ENCODE results near the gene FAM118B.
"Not testable (repeated sequence)": the region's sequence is repeated elsewhere in the genome, so short reads cannot be mapped to it uniquely, and the experiment has no call there.

FAM118B gene

DNA sequence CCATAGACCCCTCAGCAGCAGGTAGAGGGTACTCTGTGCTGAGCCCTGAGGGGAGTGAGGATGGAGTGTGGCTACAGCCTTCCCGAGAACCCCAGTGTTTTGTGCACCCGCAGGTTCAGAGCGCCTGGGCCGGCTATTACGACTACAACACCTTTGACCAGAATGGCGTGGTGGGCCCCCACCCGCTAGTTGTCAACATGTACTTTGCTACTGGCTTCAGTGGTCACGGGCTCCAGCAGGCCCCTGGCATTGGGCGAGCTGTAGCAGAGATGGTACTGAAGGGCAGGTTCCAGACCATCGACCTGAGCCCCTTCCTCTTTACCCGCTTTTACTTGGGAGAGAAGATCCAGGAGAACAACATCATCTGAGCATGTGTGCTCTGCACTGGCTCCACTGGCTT, 65.7 kb downstream of the FAM118B start:
- no peak for DNase-seq (ENCODE audit: low spot score)

DNA sequence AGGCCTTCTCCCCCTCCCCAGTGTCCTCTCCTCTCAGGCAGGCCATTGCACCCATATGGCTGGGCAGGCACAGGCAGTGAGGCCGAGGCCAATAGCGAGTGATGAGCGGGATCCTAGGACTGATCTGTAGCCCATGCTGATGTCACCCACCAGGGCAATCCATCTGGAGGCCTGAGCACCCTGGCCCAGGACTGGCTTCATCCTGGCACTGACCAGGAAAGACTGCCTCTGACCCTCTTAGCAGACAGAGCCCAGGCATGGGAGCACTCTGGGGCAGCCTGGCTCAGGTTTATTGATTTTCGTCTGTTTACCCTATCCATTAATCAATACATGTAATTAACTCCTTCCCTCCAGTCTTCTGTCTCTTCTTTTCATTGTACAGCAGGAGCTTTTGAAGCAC, 66.2 kb downstream of the FAM118B start:
- no peak for DNase-seq (ENCODE audit: low spot score)

DNA sequence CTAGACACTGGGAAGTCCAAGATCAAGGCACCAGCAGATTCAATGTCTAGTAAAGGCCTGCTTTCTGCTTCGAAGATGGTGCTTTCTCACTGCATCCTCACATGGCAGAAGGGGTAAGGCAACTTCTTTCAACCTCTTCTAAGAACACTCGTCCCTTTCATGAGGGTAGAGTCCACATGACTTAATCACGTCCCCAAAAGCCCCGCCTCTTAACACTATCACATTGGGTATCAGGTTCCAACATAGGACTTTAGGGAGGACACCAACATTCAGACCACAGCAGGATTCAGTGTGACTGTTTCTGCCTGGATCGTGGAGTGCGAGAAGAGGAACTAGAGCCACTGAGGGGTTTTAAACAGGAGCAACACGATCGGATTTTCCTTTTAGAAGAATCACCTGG, 67.6 kb downstream of the FAM118B start:
- DNase-seq (ENCODE audit: low spot score), result no peak

- DNase-seq (ENCODE audit: low spot score), result no peak
These were observed 69.0 kb downstream of the FAM118B start for GRCh38 chr11:126280595-126280994.

DNA sequence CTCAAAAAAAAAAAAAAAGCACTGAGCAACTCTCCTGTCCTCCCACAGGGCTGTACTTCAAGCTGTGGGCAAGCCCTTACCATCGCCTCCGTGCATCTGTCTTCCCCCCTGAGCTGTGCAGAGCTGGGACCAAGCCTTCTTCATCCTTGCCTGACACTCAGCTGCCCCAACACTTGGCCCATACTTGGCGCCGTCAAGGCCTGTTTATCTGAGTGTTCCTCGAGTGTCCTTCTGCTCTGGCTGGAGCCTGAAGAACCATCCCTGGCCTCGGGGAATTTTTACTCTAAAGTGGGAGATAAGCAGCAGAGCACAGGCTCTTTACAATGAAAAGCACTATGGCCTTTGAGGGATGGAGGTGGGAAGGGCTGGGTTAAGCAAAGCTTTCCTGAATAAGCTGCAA, 69.7 kb downstream of the FAM118B start:
- no peak for DNase-seq (ENCODE audit: low spot score)

DNA sequence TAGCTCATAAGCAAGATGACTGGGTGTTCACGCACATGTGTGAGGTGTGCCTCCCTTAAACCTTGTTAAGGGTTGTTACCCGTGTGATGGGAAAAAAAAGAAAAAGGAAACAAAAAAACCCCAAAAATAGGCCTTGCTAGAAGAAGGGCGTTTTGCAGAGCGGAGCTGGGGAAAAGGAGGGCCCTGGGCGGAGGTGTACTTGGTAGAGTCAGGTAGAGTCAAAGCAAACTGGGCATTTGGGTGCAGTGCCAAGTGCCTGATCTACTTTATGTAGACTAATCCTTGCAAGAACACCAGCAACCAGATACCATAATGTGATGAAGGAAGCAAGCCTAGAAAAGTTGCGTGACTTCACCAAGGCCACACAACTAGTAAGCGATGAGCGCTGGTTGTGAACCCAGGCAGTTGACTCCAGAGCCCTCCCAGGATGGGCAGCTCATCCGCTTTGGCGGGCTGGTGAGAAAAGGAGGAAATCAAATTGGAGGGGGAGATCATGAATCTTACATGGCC, 70.1 kb downstream of the FAM118B start:
- no peak for DNase-seq (ENCODE audit: low spot score)

DNA sequence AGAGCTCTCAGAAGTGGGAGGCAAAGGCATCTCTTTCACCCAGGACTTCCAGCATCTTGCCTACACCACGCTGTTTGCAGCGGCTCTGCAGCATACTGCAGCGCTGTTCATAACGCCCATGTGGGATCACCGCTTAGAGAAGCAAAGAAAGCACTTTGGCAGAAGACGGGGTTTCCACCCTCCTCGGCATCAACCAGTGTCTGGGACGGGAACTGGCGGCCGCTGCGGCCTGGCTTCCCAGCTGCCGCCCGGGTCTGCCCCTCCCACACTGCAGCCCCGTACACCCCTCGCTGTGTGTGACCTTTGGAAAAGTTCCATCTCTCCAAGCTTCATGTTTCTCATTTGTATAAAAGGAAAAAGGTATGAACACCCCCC, 70.8 kb downstream of the FAM118B start:
- DNase-seq (ENCODE audit: low spot score), result peak; percentile 72

- peak; percentile 77 for DNase-seq (ENCODE audit: low spot score)
These were observed 71.4 kb downstream of the FAM118B start, which contains the start of gene TIRAP for GRCh38 chr11:126282736-126283591. Gene TIRAP, plus strand, starts transcription at chr11:126283093. Its CDS starts 7,802 bp downstream, at chr11:126290895.

- no peak for DNase-seq (ENCODE audit: low spot score)
These were observed 73.2 kb downstream of the FAM118B start for GRCh38 chr11:126284829-126285228.

DNA sequence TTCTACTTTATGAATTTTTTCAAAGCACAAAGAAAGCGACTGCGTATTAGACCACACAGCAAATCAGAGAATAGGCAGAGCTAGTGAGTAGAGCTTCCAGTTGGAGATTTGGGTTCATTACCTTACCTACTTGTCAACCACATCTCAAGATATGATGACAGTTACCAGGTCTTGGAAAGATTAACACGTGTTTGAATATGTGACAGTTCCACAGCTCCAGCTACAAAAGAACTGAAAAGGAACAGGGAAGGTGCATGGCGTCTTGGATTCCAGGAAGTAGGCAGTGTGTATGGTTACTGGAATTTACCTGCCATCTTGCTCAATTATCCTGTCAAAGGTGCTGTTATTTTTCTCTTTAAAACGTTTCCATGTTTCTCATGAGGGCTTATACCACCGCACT, 76.7 kb downstream of the FAM118B start:
- DNase-seq (ENCODE audit: low spot score), result no peak

- DNase-seq (ENCODE audit: low spot score), result no peak
These were observed 79.3 kb downstream of the FAM118B start for GRCh38 chr11:126290887-126291286.

DNA sequence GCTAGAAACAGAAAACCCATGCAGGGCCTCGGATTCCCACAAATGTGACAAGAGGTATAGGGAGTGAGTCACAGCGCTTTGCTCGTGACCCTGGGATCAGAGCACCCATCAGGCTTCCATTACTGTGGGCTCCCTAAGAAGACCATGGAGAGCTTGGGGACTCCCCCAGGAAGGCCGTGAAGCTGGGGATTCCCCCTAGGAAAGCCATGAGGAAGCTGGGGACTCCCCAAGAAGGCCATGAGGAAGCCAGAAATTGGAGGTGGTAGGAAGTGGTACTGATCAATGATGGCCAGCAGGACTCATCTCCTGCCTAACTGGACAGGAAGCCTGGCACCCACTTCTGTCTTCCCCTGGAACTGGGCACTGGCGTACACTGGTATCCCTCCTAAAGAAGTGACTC, 82.1 kb downstream of the FAM118B start:
- DNase-seq (ENCODE audit: low spot score), result no peak

DNA sequence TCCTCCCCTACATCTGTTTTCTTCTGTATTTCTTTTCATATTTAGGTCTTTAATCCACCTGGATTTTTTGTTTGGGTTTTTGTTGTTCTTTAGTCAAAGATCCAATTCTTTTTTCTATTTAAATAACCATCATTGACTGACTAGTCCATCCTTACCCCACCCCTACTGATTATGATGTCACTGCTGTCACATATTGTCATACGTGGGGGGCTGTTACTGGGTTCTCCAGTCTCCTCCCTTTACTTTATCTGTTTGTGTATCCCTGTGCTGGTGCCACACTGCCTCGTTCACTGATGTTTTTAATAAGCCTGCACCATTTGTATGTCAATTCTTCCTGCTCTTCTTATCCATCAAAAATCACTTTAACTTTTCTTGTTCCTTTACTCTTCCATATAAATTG, 85.4 kb downstream of the FAM118B start:
- no peak for DNase-seq (ENCODE audit: low spot score)

DNA sequence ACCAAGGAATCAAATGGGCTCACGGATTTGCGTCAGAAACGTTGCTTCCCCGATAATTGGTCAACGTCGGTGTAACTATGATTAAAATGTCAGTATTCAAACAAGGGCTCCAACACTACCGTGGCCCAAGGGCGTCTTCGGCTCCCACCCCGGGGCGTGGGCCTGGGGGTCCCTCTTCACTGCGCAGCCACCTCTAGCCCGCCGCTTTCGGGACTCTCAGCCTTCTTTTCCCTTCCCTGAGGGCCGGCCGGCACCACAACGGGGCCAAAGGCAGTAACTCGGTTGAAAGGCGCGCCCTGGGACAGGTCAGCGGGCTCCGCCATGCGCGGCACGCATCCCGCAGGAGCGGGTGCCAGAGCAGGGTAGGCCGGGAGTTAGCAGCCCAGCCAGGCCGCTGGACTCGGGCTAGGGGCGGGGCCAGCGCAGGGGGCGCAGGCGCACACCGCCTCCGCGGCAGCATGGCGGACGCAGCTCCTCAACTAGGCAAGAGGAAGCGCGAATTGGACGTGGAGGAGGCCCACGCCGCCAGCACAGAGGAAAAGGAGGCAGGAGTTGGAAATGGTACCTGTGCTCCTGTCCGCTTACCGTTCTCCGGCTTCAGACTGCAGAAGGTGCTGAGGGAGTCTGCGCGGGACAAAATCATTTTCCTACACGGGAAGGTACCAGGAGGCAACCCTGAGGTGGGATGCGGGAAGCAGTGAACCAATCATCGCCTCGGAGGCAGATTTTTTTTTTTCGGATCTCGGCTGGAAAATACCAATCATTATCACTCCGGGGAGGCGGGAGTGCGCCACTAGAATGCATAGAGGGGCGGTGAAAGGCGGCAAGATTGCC, 92.3 kb downstream of the FAM118B start, which contains the start of gene DCPS:
TSS of gene DCPS (plus strand) at position 438 of the 834 bp plus-strand sequence. CDS start at position 459, 21 bp downstream.
- peak; percentile 100 for DNase-seq (ENCODE audit: low spot score)

DNA sequence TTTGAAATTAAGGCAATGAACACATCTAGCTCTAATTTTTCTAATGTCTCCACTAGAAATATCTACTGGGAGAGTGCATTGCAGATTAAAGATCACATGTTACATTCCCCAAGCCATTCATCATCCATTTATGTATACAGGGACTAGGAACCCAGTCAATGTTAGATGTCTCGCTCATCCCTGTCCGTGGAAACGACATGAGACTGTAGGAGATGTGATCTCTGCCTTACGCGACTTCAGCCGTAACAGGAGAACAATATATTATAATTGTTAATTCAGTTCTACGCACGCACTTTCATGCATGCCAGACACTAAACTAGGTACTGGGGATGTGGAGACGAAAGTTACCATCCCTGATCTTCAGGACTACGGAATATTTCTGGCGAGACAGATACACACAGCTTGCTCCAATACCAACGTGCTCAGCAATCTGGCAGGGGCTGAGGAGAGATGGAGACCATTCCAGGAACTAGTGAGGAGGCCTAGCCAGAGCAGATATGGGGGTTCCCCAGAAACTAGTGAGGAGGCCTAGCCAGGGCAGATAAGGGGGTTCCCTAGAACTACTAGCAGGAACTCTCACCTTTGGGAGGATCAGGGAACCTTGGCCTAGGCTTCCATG, 93.0 kb downstream of the FAM118B start:
- DNase-seq (ENCODE audit: low spot score), result no peak

- no peak for DNase-seq (ENCODE audit: low spot score)
These were observed 94.1 kb downstream of the FAM118B start for GRCh38 chr11:126305699-126306098.

- DNase-seq (ENCODE audit: low spot score), result no peak
These were observed 96.1 kb downstream of the FAM118B start for GRCh38 chr11:126307706-126308105.

DNA sequence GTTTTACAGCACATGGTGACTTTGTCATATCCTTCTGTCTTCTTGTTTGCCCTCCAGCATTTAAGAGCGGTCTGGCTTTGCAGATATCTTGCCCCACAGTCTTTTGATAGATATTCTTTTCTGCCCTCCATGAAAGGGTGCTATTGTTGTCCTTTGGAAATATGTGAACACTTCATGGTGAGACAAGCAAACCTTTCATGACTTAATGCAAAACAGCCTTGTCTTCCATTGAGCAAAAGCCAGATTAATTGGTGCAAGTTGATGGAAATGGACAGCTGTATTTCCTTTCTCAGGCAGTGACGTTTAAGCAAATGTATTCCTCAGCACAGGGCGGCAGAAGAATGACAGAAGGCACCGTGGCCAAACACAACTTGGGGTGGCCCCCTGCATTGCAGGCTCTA, 96.7 kb downstream of the FAM118B start:
- no peak for DNase-seq (ENCODE audit: low spot score)

DNA sequence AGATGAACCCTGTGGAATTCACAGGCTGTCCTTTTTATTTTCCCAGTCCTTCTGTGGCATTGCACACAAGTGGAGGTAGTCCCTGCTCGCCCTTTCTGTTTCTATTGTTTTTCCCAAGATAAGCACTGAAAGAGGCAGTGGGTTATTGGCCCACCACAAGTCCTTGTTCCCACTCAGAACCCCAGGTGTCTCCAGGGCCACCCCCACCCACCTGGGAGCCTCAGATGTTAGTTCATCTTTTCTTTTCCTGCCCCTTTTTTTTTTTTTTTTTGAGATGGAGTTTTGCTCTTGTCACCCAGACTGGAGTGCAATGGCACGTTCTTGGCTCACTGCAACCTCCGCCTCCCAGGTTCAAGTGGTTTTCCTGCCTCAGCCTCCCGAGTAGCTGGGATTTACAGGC, 97.2 kb downstream of the FAM118B start:
- not testable (repeated sequence) for DNase-seq (ENCODE audit: low spot score)

- peak; percentile 83 for DNase-seq (ENCODE audit: low spot score)
These were observed 98.8 kb downstream of the FAM118B start for GRCh38 chr11:126310200-126310991.

DNA sequence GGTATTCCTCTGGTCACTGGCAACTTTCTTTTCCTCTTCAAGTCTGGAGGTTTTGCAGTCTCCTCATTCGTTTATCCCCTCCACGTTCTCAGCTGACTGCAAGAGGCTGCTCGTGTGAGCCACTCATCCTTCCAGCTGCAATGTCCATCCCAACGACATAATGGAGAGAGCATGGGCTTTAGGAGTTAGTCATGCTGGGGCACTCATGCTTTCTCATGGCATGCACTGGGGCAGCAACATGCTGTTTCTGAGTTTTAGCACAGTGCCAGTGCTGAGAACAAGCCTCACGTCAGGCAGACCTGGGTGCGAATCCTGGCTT, 99.4 kb downstream of the FAM118B start:
- no peak for DNase-seq (ENCODE audit: low spot score)
